ENCODE data around the gene KIF23. TPM values are rescaled to one million over a fixed set of nuclear protein-coding genes. Genes with fewer than 3 reads are reported as not detected.
A peak's percentile ranks its signal among the peaks of the same experiment; 100 is the strongest.

The KIF23 gene
- total and polyA plus RNA-seq, 11 donors = 0.23 to 7.7 (median 0.66) TPM; not detected in 1

DNA sequence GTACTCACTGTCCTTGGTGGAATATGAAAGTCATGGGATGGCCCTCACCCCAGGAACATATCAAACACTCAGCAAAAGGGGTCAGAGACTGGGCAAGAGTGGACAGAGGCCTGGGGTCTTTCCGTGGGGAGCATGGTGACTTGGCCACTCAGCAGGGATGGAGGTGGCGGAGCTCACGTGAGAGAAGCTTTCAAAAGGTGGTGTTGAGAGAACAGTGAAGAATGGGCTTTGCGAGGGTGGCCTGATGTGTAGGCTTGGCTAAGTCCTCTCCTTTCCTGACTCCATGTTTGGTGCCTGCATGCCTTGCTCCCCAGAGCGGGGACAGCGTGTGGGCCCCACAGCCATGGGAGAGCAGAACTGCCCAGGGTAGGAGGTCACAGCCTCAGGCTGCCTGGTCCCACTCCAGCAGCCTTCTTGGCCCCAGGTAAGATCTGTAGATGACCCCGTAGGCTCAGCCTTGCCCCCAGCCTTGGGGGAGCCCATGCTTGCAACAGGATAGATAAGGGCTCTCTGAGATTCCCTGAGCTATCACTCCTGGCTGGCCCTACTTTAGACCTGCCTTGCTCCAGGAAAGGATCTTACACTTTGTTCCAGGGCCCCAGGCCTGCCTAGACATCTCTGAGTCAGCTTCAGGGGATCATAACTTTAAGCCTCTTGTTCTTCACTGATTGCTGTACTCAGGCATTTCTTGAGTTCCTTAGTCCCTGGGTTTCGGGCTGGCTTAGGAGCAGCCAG, 55.5 kb downstream of the KIF23 start:
- no peak overlapping the region for H3K27ac ChIP-seq
- DNase-seq (no peak), ATAC-seq (no peak)
- no peaks in the 10 kb centered on the region for H3K27me3 ChIP-seq
- H3K36me3 ChIP-seq = no peaks in the 10 kb centered on the region
- WGBS, 4 donors = 97 to 98% (median 97%) methylated on average over 7 to 8 of the region's 8 CpGs
- intact Hi-C loops (cut with DNase I) = loop anchor here in 6 of 10 donors (5.0 to 10.0 kb wide), 5 partner anchors 255 to 1345 kb away; partner anchors contain the start of gene TLE3 (in 4 of the 6)
- no peaks in the 10 kb centered on the region for H3K9me3 ChIP-seq
- peaks cover 0 to 8% (median 0%) of the 10 kb centered on the region in 12 donors for H3K4me1 ChIP-seq
- TF ChIP-seq, protein P1, sequence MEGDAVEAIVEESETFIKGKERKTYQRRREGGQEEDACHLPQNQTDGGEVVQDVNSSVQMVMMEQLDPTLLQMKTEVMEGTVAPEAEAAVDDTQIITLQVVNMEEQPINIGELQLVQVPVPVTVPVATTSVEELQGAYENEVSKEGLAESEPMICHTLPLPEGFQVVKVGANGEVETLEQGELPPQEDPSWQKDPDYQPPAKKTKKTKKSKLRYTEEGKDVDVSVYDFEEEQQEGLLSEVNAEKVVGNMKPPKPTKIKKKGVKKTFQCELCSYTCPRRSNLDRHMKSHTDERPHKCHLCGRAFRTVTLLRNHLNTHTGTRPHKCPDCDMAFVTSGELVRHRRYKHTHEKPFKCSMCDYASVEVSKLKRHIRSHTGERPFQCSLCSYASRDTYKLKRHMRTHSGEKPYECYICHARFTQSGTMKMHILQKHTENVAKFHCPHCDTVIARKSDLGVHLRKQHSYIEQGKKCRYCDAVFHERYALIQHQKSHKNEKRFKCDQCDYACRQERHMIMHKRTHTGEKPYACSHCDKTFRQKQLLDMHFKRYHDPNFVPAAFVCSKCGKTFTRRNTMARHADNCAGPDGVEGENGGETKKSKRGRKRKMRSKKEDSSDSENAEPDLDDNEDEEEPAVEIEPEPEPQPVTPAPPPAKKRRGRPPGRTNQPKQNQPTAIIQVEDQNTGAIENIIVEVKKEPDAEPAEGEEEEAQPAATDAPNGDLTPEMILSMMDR (IDR thresholded peaks at IDR 0.05) = no peak
- no peak for TF ChIP-seq POLR2A (IDR thresholded peaks at IDR 0.05)
- H3K4me3 ChIP-seq = no peak overlapping the region

GRCh38 chr15:69472046-69472445, 57.9 kb downstream of the KIF23 start:
- no peaks in the 10 kb centered on the region for H3K36me3 ChIP-seq
- 88 to 91% (median 91%) methylated on average over 5 of the region's 5 CpGs for WGBS, 4 donors
- intact Hi-C loops (cut with DNase I) = loop anchor here in 6 of 10 donors (10.0 kb wide), 4 partner anchors 253 to 1343 kb away; partner anchors contain the start of gene TLE3 (in 4 of the 6)
- H3K4me3 ChIP-seq = no peak overlapping the region
- no peak for TF ChIP-seq POLR2A (IDR thresholded peaks at IDR 0.05)
- TF ChIP-seq, protein P1 (IDR thresholded peaks at IDR 0.05) = no peak
- ATAC-seq (no peak), DNase-seq (no peak)
- H3K27me3 ChIP-seq = no peaks in the 10 kb centered on the region
- peaks cover 0 to 8% (median 0%) of the 10 kb centered on the region in 12 donors for H3K4me1 ChIP-seq
- H3K9me3 ChIP-seq = no peaks in the 10 kb centered on the region
- H3K27ac ChIP-seq = no peak overlapping the region

DNA sequence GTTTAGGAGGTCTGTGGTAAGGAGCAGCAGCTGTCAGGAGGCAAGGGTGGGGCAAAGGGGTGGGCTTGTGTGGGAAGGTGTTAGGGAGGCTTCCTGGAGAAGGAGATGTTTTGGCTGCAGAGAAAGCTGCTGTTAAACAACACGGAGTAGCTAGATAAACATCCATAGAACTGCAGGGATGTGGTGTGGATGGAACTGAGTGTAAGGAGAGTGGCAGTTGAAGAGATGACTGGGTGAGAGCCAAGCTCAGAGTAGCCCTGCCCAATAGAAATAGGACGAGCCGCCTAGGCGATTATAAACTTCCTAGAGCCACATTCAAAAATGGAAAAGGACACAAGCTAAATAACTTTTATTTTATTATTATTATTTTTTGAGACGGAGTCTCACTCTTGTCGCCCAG, 58.4 kb downstream of the KIF23 start:
- no peak for DNase-seq
- intact Hi-C loops (cut with DNase I) = loop anchor here in 6 of 10 donors (10.0 kb wide), 4 partner anchors 252 to 1342 kb away; partner anchors contain the start of gene TLE3 (in 4 of the 6)
- no peak overlapping the region for H3K4me3 ChIP-seq

GRCh38 chr15:69474291-69474690, 60.1 kb downstream of the KIF23 start:
- no peak for TF ChIP-seq POLR2A (IDR thresholded peaks at IDR 0.05)
- TF ChIP-seq, protein P1 (IDR thresholded peaks at IDR 0.05) = no peak
- H3K4me1 ChIP-seq = peaks cover 0 to under 1% (median 0%) of the 10 kb centered on the region in 12 donors
- intact Hi-C loops (cut with DNase I) = loop anchor here in 6 of 10 donors (10.0 kb wide), 4 partner anchors 251 to 1341 kb away; partner anchors contain the start of gene TLE3 (in 4 of the 6)
- H3K27me3 ChIP-seq = no peaks in the 10 kb centered on the region
- no peaks in the 10 kb centered on the region for H3K9me3 ChIP-seq
- H3K27ac ChIP-seq = no peak overlapping the region
- WGBS, 4 donors = 44 to 63% (median 57%) methylated on average over 5 of the region's 5 CpGs
- ATAC-seq (no peak), DNase-seq (no peak)
- no peak overlapping the region for H3K4me3 ChIP-seq
- no peaks in the 10 kb centered on the region for H3K36me3 ChIP-seq

More for the DNA sequence above, 58.4 kb downstream of the KIF23 start:
- Histone ChIP-seq H3K9me3 (no peaks in the 10 kb centered on the region), H3K27ac (no peak overlapping the region), H3K27me3 (no peaks in the 10 kb centered on the region), H3K36me3 (no peaks in the 10 kb centered on the region), H3K4me1 (peaks cover 0 to 8% (median 0%) of the 10 kb centered on the region in 12 donors)
- ATAC-seq = peak in 1 of 4 donors; percentile 51
- WGBS, 4 donors = 47 to 61% (median 54%) methylated on average over 6 of the region's 6 CpGs
- no peak for TF ChIP-seq POLR2A (IDR thresholded peaks at IDR 0.05)
- TF ChIP-seq, protein P1 (IDR thresholded peaks at IDR 0.05) = no peak

Data from heart left ventricle (tissue), 16 donors.